ENCODE data around the gene PAX2. TPM values are rescaled to one million over a fixed set of nuclear protein-coding genes. Genes with fewer than 3 reads are reported as not detected.

The PAX2 gene
- total RNA-seq, 1 donor from 2014 or later, result 4.4 TPM

DNA sequence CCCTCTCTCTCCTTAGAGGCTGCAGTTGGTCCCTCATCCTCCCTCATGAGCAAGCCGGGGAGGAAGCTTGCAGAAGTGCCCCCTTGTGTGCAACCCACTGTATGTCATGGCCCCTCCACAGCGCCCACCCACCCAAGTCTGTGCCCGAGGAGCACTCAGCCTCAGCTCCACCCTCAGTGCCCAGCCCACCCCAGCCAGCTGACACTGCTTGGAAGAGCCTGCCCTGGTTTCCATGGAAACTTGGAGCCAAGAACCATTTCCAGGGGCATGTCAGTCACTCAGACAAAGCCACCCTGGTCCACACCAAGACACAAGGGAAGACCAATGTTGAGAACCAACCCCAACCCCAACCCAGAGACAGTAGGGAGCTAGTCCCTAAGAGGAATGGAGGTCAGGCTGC lies 79.5 kb downstream of the PAX2 start:
- no peak for DNase-seq (ENCODE audit: extremely low spot score, unreplicated experiment)
- Mint-ChIP-seq H3K9me3 (no peaks in the 10 kb centered on the region), H3K4me1 (ENCODE audit: unreplicated experiment) (peaks cover 14% of the 10 kb centered on the region), H3K4me3 (peak overlapping the region; percentile 78), H3K27me3 (peaks cover 90% of the 10 kb centered on the region), H3K27ac (no peak overlapping the region), H3K36me3 (no peaks in the 10 kb centered on the region)
- TF ChIP-seq, protein P1, sequence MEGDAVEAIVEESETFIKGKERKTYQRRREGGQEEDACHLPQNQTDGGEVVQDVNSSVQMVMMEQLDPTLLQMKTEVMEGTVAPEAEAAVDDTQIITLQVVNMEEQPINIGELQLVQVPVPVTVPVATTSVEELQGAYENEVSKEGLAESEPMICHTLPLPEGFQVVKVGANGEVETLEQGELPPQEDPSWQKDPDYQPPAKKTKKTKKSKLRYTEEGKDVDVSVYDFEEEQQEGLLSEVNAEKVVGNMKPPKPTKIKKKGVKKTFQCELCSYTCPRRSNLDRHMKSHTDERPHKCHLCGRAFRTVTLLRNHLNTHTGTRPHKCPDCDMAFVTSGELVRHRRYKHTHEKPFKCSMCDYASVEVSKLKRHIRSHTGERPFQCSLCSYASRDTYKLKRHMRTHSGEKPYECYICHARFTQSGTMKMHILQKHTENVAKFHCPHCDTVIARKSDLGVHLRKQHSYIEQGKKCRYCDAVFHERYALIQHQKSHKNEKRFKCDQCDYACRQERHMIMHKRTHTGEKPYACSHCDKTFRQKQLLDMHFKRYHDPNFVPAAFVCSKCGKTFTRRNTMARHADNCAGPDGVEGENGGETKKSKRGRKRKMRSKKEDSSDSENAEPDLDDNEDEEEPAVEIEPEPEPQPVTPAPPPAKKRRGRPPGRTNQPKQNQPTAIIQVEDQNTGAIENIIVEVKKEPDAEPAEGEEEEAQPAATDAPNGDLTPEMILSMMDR (conservative IDR thresholded peaks at IDR 0.05), result no peak

DNA sequence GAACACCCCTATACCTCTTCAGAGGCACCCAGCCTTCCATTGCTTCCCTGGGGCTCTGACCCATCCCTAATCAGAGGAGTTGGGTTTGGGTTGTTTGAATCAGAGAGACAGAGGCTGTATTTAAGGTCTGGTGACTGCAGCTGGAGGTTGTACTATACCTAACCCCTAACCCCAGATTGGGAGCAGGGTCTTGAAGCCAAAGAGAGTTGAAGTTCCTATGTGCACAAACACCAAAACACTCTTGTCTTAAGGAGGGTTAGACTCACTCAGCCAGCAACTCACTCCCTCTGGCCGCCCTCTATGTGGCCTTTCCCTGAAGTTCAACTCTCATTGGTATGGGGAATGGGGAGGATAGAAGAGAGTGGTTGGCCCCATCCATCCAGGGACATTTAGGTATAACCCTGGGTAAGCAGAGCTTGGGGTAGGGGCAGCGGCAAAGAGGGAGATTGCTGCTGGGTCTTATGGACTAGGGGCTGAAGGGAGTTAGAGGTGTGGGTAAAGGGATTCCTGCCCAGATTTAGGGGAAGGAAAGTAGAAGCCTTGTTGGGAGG lies 80.0 kb downstream of the PAX2 start:
- H3K27ac Mint-ChIP-seq, result no peak overlapping the region
- DNase-seq (ENCODE audit: extremely low spot score, unreplicated experiment), result no peak
- peaks cover 14% of the 10 kb centered on the region for H3K4me1 Mint-ChIP-seq (ENCODE audit: unreplicated experiment)
- no peaks in the 10 kb centered on the region for H3K9me3 Mint-ChIP-seq
- TF ChIP-seq, protein P1 (conservative IDR thresholded peaks at IDR 0.05), result no peak
- H3K36me3 Mint-ChIP-seq, result no peaks in the 10 kb centered on the region
- peak overlapping the region; percentile 78 for H3K4me3 Mint-ChIP-seq
- H3K27me3 Mint-ChIP-seq, result peaks cover 85% of the 10 kb centered on the region

DNA sequence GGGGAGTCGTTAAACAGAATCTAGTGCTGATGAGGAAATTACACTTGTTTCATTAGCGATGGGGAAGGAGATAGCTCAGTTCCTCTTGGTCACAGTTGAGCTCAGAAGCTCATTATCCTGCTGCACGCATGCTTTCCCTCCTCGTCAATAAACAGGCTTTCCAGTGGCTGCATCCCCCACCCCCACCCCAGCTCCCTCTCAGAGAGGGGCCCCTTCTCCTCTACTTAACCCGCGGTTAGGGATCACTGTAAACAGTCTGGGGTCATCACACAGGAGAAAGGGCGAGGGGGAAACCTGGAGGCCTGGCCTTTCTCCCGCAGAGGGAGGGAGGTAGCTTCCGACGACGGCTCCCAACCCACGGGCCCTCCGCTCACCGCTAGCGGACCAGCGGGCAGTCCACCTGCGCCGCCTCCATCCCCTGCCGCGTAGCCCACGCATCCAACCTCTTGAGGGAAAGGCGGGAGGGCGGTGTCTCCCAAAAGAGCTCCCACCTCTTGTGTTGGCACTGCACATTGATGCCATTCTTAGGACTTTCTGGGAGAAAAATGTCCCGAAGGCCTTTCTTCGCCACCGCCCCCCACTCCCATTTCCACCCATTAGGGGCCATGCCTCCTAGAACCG lies 80.8 kb downstream of the PAX2 start:
- DNase-seq (ENCODE audit: extremely low spot score, unreplicated experiment), result no peak

DNA sequence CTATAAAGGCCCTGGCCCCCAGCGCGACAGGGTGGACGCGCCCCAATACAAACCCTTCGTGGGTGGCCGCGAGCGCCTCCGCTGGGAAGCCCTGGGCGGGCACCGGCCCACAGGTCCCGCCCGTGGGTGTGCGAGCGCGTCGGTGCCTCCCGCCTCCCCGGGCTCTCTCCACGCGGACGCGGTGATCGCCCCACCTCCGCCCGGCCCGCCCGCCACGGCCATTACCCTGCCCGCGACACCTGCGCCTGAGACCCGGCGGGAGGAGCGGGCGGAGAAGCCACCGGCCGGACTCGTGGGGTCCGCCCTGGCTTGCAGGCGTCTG lies 81.2 kb downstream of the PAX2 start:
- Mint-ChIP-seq H3K36me3 (no peaks in the 10 kb centered on the region), H3K4me1 (ENCODE audit: unreplicated experiment) (peaks cover 14% of the 10 kb centered on the region), H3K9me3 (no peaks in the 10 kb centered on the region), H3K4me3 (peak overlapping the region; percentile 59), H3K27ac (no peak overlapping the region), H3K27me3 (peaks cover 73% of the 10 kb centered on the region)
- TF ChIP-seq, protein P1 (conservative IDR thresholded peaks at IDR 0.05), result no peak
- no peak for DNase-seq (ENCODE audit: extremely low spot score, unreplicated experiment)

More for the DNA sequence above, 80.8 kb downstream of the PAX2 start:
- Mint-ChIP-seq H3K27me3 (peaks cover 78% of the 10 kb centered on the region), H3K4me1 (ENCODE audit: unreplicated experiment) (peaks cover 14% of the 10 kb centered on the region), H3K27ac (no peak overlapping the region), H3K9me3 (no peaks in the 10 kb centered on the region), H3K4me3 (no peak overlapping the region), H3K36me3 (no peaks in the 10 kb centered on the region)
- TF ChIP-seq, protein P1 (conservative IDR thresholded peaks at IDR 0.05), result no peak

DNA sequence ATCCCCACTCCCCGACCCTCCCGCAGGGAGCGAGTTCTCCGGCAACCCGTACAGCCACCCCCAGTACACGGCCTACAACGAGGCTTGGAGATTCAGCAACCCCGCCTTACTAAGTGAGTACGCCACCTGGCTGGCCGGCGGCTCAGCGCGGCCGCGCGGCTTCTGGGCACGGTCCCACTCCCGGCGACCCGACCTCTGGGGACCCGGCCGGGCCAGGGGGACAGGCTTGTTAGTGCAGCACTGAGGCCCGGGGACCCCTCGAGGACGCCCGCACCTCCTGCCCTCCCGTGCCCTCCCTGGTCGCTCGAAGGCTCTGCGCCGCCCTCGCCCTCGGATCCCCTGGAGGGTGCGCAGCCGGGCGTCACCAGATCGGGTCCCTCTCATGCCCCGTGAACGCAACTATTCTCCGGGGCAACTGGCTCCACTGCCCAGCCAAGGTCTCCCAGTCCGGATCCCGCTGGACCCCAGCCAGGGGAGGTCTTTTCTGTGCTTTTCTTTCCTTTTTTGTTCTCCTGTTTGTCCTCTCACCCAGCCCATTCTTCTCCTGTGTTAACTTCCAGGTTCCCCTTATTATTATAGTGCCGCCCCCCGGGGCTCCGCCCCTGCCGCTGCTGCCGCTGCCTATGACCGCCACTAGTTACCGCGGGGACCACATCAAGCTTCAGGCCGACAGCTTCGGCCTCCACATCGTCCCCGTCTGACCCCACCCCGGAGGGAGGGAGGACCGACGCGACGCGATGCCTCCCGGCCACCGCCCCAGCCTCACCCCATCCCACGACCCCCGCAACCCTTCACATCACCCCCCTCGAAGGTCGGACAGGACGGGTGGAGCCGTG lies 81.8 kb downstream of the PAX2 start:
- TF ChIP-seq, protein P1 (conservative IDR thresholded peaks at IDR 0.05), result no peak
- DNase-seq (ENCODE audit: extremely low spot score, unreplicated experiment), result no peak
- H3K9me3 Mint-ChIP-seq, result no peaks in the 10 kb centered on the region
- no peaks in the 10 kb centered on the region for H3K36me3 Mint-ChIP-seq
- no peak overlapping the region for H3K27ac Mint-ChIP-seq
- peaks cover 68% of the 10 kb centered on the region for H3K27me3 Mint-ChIP-seq
- peaks cover 14% of the 10 kb centered on the region for H3K4me1 Mint-ChIP-seq (ENCODE audit: unreplicated experiment)
- peak overlapping the region; percentile 82 for H3K4me3 Mint-ChIP-seq
